ENCODE results near the gene ANKRD33B. TPM values are rescaled to one million over a fixed set of nuclear protein-coding genes. Genes with fewer than 3 reads are reported as not detected.

Gene ANKRD33B
- total and polyA plus RNA-seq, 2 of the 8 experiments (the other 6 are each of a cell fraction or from before 2014, with no cell fraction given), result 6.9 to 20.6 TPM

- Histone ChIP-seq H3K23me2 (ENCODE audit: low read depth, low read length) (peaks cover 7% of the 10 kb centered on the region), H4K8ac (ENCODE audit: extremely low read depth, insufficient read depth, low read length) (no peak overlapping the region), H4K20me1 (replicated peaks in 1 of 2; ENCODE audit: control insufficient read depth in 1 of 2, insufficient read depth in 2 of 2, low read length in 2 of 2) (peaks cover 0 to 2% of the 10 kb centered on the region in 2 experiments), H3K4me2 (ENCODE audit: insufficient read depth in 1 of 2, low read depth in 2 of 2, low read length in 2 of 2) (no peak overlapping the region), H3K79me1 (ENCODE audit: low read depth, low read length) (peaks cover 4% of the 10 kb centered on the region; the same call in 1 of the 2 replicates), H4K91ac (replicated peaks; ENCODE audit: insufficient read length, low read length) (peak overlapping the region; percentile 70), H3K23ac (ENCODE audit: insufficient read length) (no peak overlapping the region), H3K27ac (ENCODE audit: low read depth, low read length) (no peak overlapping the region), H3K9ac (replicated peaks in 1 of 4; ENCODE audit: extremely low read depth in 1 of 4, low read depth in 3 of 4, low read length in 3 of 4) (no peak overlapping the region), H3K9me3 (ENCODE audit: insufficient read depth in 2 of 2, low read depth in 1 of 2, low read length in 1 of 2) (no peaks in the 10 kb centered on the region), H3K4me1 (replicated peaks in 1 of 4; ENCODE audit: control insufficient read depth in 3 of 4, insufficient read depth in 4 of 4, low read length in 3 of 4) (peaks cover 16 to 38% (median 27%) of the 10 kb centered on the region in 4 experiments), H2AK5ac (ENCODE audit: low read depth, low read length) (no peak overlapping the region), H3K79me2 (ENCODE audit: control insufficient read depth in 1 of 2, insufficient read depth in 2 of 2, low read length in 2 of 2) (peaks cover 7 to 44% of the 10 kb centered on the region in 2 experiments; a peak in 3 of 4 replicates), H2BK20ac (ENCODE audit: low read length) (peak overlapping the region; percentile 82), H4K5ac (ENCODE audit: insufficient read length, low read depth, low read length) (no peak overlapping the region), H3K56ac (replicated peaks; ENCODE audit: insufficient read length, low read depth, low read length) (no peak overlapping the region), H3K14ac (ENCODE audit: insufficient read length) (no peak overlapping the region), H2BK5ac (ENCODE audit: low read depth, low read length) (no peak overlapping the region), H3K4me3 (ENCODE audit: extremely low read depth in 1 of 4, insufficient read depth in 2 of 4, low read depth in 3 of 4, low read length in 4 of 4) (no peak overlapping the region), H3K27me3 (replicated peaks in 1 of 4; ENCODE audit: control insufficient read depth in 3 of 4, extremely low read depth in 1 of 4, insufficient read depth in 3 of 4, low read length in 3 of 4) (no peaks in the 10 kb centered on the region), H2BK12ac (ENCODE audit: low read depth, low read length) (peak overlapping the region; percentile 60; the same call in 1 of the 2 replicates), H2AFZ (ENCODE audit: low read length) (no peak overlapping the region), H2BK15ac (ENCODE audit: low read length) (0 out of 2 replicates have a peak overlapping the region, but pooled peaks have one; percentile 49), H3K36me3 (ENCODE audit: control insufficient read depth in 2 of 4, insufficient read depth in 4 of 4, low read length in 3 of 4) (no peaks in the 10 kb centered on the region), H2BK120ac (replicated peaks; ENCODE audit: low read depth, low read length) (peak overlapping the region; percentile 91), H3K18ac (ENCODE audit: extremely low read depth, low read length) (no peak overlapping the region), H3K4ac (replicated peaks; ENCODE audit: insufficient read length, low read depth, low read length) (peak overlapping the region; percentile 81)
- ChIA-PET POLR2A (ENCODE audit: partially characterized antibody) (no interaction called here), CTCF (ENCODE audit: partially characterized antibody) (interaction anchor here (1.1 kb wide), 2 partner anchors 11 to 13 kb away, joined by 3 to 4 read pairs; no protein-coding TSS in a partner anchor)
- DNase-seq (ENCODE audit: low read depth in 1 of 2, low spot score in 2 of 2) (no peak), FAIRE-seq (no peak)
- WGBS, 2 experiments (ENCODE audit: extremely low coverage in 1 of 2, insufficient coverage in 1 of 2, insufficient read length in 1 of 2, insufficient replicate concordance in 2 of 2, low coverage in 1 of 2, low lambda C conversion rate in 2 of 2, missing lambda C conversion rate in 1 of 2), result 93 to 100% methylated on average over 3 to 12 of the region's 48 CpGs
- no peak for TF ChIP-seq CBX5 (IDR thresholded peaks at IDR 0.05; ENCODE audit: low read depth, low read length)
- no peak for TF ChIP-seq EP300 (IDR thresholded peaks at IDR 0.05; ENCODE audit: borderline replicate concordance in 1 of 2, low read depth in 2 of 2, low read length in 2 of 2)
These were observed 76.0 kb downstream of the ANKRD33B start for GRCh38 chr5:10639846-10640368.
